ENCODE data around the gene HAL. TPM values are rescaled to one million over a fixed set of nuclear protein-coding genes. Genes with fewer than 3 reads are reported as not detected.

The HAL gene, protein sequence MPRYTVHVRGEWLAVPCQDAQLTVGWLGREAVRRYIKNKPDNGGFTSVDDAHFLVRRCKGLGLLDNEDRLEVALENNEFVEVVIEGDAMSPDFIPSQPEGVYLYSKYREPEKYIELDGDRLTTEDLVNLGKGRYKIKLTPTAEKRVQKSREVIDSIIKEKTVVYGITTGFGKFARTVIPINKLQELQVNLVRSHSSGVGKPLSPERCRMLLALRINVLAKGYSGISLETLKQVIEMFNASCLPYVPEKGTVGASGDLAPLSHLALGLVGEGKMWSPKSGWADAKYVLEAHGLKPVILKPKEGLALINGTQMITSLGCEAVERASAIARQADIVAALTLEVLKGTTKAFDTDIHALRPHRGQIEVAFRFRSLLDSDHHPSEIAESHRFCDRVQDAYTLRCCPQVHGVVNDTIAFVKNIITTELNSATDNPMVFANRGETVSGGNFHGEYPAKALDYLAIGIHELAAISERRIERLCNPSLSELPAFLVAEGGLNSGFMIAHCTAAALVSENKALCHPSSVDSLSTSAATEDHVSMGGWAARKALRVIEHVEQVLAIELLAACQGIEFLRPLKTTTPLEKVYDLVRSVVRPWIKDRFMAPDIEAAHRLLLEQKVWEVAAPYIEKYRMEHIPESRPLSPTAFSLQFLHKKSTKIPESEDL
- under 0.01 and 0.25 TPM in 2 replicates for total RNA-seq

DNA sequence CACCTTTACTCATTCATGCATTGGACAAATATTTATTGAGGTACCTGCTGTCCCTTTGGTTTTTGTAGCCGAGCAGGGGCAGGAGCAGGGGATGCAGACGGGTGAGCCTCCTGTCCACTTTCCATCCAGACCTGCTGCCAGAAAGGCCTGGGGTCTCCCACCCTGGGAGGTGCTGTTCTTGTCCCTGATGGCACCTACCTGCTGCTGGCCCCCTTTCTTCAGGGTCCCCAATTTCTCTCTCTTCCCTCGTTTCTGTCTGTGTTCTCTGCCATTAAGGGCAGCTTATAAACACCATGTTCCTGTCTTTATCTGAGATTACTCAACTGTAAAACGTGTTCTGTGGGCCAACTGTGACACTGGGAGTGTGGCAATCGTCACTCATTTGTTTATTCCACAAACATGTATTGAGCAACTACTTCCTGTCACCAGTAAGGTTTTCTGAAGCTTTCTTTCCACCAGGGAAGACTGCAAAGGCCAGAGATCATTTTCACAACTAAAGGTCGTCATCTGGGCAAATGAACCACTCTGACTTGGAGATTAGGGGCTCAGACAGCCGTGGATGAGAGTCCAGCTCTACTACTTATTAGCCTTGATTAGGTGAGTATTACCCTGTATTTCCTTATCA lies at the start of gene HAL:
TSS of gene HAL (minus strand) at position 311 of the 625 bp plus-strand sequence. CDS start 434 bp downstream, outside the sequence.

DNA sequence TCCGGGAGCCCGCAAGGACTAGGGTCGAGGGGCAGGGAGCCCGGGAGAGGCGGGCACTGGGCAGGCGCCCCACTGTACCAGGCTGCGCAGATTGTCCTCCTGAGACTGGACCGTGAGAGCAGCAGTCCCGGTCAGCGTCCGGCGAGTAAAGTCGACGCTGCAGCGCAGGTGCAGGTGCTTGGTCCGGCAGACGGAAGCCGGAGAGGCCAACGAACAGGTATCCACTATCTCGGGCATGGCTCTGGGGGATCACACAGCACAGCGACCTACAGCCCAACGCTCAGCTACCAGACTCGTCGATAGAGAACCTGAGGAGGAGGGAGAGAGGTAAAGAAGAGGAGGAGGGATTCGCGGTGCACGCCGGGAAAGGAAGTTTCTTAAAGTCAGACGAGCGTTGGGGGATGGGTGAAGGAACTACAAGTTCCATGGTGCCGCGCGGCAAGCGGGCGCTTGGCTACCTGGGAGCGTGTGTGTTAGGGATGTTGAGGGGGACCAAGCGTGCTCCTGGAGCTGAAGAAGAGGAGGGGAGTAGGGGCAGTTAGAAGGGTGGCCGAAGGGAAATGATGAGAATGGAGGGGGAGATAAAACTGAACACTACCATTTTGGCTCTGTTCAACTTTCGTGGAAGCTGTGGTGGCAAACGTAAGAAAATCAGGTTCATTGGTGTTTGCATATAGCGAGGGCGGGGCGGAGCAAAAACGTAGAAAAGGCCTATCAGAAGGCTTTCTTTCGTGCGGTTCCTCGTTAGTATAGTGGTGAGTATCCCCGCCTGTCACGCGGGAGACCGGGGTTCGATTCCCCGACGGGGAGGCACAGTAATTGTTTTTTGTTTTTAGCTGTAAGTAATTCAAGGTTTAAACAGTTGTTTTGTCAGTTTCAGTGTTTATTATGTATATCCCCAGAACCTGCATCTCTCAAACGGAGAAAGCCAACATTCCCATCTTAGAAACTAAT lies 39.4 kb upstream of the HAL start, which contains the start of gene LTA4H:
TSS of gene LTA4H (minus strand) at position 305 of the 954 bp plus-strand sequence. CDS start at position 237, 68 bp downstream.

DNA sequence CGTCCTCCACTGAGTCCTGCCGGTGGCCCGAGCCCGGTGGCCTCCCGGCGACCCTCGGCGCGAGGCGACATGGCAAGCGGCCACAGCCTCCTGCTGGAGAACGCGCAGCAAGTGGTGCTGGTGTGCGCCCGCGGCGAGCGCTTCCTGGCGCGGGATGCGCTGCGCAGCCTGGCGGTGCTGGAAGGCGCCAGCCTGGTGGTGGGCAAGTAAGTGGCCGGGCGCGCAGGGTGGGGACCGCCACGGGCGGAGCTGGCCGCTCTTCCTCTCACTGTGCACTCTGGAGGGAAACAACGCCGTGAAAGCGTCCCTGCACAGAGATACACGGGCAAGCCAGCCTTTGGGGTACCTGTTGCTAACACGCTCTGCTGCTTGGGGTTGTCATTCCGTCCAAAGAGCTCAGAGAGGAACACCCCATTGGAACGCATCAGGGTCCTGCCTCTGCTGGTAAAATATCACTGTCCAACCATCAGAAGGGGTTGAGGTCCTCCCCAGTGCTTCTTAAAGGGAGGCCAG lies 52.8 kb downstream of the HAL start, which contains the start of gene AMDHD1:
TSS of gene AMDHD1 (plus strand) at position 2 of the 513 bp plus-strand sequence. CDS start at position 70, 68 bp downstream.

DNA sequence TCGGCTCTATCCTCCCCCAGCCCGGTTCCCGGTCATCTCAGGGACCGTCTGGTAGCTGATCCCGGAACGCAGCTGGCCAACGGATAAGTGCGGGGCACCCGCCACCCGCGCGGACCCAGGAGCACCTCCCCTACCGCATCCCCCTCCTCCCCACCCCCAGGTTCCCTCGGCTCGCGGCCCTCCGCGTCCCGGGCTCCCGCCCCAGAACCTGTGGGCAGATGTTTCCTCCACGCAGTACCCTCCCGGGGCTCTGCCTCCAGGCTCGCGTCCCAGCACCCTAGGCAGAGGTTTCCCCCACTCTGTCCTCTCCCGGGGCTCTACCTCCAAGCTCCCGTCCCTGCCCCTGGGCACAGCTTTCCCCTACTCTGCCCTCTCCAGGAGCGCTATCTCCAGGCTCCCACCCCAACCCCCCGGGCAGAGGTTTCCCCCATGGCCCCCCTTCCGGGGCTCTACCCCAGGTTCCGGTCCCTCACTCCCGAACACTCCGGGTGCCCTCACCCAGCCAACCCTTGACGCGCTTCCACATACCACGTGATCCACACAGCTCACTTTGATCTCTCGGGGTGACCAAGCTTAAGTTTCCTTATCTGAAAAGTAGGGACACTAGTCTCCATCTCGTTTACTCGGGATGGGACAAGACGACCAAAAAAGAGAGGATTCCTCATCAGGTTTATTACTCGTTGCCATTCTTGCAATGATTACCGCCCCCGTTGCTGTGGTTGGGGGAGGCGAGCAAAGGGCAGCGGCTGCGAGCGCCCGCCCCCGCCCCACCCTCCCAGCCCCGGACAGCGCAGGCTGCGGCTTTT lies 53.4 kb downstream of the HAL start, which contains the start of gene CCDC38:
TSS of gene CCDC38 (minus strand) at position 91 of the 806 bp plus-strand sequence. CDS start 6,105 bp downstream, outside the sequence.

Other genes starting within 250 kb of the HAL start
- 334 and 906 TPM in 2 replicates for gene NTN4, start 205.6 kb downstream of the HAL start, total RNA-seq
- 16.5 and 18.9 TPM in 2 replicates for gene SNRPF, start 137.4 kb downstream of the HAL start, total RNA-seq
- gene CCDC38, start 53.7 kb downstream of the HAL start, total RNA-seq = under 0.01 TPM in 1 of 2 replicates, not detected in the other
- 0.06 and 0.32 TPM in 2 replicates for gene AMDHD1, start 53.0 kb downstream of the HAL start, total RNA-seq
- gene LTA4H, start 39.2 kb upstream of the HAL start, total RNA-seq = 67.2 and 69.0 TPM in 2 replicates
- 25.1 and 41.9 TPM in 2 replicates for gene ELK3, start 198.0 kb upstream of the HAL start, total RNA-seq

Measured in bladder microvascular endothelial cell (primary cell).